GM12892 (cell line): ENCODE results near the gene RAB36.

Source experiments
- POLR2A ChIP-seq: IDR thresholded peaks from 2 replicates; pipeline ENCODE4 v1.6.1; 2011; ENCODE audit warnings: low read depth, low read length, control low read depth
- POLR2AphosphoS5 ChIP-seq: IDR thresholded peaks from 2 replicates; pipeline ENCODE4 v1.6.1; 2011; ENCODE audit warnings: low read depth, low read length, control low read depth

GRCh38 chr22:23101524-23101923, 43.8 kb upstream of the RAB36 start:
- no peak for TF ChIP-seq POLR2AphosphoS5
- TF ChIP-seq POLR2A = no peak
